ENCODE data around the gene NOXRED1. TPM values are rescaled to one million over a fixed set of nuclear protein-coding genes. Genes with fewer than 3 reads are reported as not detected.

Gene NOXRED1, protein sequence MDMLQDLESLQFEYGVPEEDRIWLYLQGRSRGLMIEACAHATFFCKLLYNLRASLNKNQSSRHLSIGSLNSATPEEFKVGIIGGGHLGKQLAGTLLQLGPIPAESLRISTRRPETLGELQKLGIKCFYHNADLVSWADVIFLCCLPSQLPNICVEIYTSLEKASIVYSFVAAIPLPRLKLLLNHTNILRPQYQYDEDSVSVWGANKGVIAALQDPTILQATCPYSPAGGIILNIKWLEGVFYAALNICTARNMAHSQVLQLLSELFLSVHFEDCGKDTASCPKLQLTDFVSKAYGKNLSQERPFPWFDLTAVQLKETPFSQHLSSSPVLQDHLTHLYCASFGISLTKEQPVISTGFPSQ
- 0.14 TPM for total RNA-seq
- long read RNA-seq: 0 reads

DNA sequence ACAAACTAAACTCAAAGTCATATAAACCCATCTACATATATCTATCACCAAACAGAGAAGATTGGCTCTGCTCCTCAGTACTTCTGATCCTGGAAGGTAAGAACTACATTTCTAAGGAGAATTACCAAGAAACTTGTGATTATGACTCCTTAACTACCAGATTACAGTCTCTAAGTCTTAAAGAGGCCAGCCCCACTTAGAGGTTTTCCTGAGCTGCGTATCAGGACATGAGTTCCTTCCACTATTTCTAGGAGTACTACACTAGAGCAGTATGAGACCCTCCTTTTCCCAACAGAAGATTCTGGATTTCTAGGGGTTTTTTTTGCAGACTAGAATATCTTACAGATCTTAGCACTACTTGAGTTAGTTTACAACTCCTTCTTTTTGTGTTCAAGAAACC, at the start of gene NOXRED1:
Gene NOXRED1 (minus strand): TSS at position 101 of the 400 bp plus-strand sequence. CDS start 634 bp downstream, outside the sequence.
- no peak for DNase-seq
- H3K4me3 ChIP-seq: no peak within 1 kb of the TSS
- peaks cover 76% of the 10 kb centered on the region for H3K36me3 ChIP-seq
- intact Hi-C loops (cut with micrococcal nuclease): no loop called here
- no peaks in the 10 kb centered on the region for H3K27me3 ChIP-seq (ENCODE audit: low read depth)
- no peak within 1 kb of the TSS for H3K27ac ChIP-seq (replicated peaks)
- H3K9me3 ChIP-seq (replicated peaks): peaks cover 28% of the 10 kb centered on the region
- H3K4me1 ChIP-seq: no peaks in the 10 kb centered on the region
- TF ChIP-seq, protein P1, sequence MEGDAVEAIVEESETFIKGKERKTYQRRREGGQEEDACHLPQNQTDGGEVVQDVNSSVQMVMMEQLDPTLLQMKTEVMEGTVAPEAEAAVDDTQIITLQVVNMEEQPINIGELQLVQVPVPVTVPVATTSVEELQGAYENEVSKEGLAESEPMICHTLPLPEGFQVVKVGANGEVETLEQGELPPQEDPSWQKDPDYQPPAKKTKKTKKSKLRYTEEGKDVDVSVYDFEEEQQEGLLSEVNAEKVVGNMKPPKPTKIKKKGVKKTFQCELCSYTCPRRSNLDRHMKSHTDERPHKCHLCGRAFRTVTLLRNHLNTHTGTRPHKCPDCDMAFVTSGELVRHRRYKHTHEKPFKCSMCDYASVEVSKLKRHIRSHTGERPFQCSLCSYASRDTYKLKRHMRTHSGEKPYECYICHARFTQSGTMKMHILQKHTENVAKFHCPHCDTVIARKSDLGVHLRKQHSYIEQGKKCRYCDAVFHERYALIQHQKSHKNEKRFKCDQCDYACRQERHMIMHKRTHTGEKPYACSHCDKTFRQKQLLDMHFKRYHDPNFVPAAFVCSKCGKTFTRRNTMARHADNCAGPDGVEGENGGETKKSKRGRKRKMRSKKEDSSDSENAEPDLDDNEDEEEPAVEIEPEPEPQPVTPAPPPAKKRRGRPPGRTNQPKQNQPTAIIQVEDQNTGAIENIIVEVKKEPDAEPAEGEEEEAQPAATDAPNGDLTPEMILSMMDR (IDR thresholded peaks at IDR 0.05; ENCODE audit: borderline replicate concordance): no peak

DNA sequence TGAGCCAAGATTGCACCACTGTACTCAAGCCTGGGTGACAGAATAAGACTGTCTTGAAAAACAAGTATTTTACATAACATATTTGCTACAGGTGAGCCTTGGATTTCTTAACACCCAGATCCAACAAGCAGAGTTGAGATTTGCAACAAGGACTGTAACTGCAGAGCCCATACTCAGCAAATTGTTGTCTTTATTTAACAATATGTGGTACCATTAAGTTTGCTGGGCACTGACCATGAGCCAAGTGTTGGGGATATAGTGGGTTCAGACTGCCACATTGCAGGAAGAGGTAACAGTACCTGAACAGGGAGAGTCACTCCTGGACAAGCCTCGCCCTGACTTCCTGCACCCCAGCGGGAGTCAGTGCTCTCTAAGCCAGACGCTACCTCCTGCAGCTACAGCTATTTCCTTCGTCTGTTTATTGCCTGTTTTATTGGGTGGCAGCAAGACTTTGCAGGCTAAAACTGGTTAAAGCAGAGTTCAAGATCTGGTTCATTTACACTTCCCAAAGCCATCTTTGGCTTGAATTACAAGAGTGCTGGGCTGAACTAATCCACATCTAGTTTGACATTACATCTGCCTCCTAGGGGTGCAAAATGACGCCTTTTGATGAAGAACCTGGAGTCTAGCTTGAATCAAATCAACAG, 47.0 kb upstream of the NOXRED1 start:
- no peak for DNase-seq
- Histone ChIP-seq H3K4me3 (no peak overlapping the region), H3K36me3 (peaks cover 45% of the 10 kb centered on the region), H3K9me3 (replicated peaks) (no peaks in the 10 kb centered on the region), H3K4me1 (no peaks in the 10 kb centered on the region), H3K27me3 (ENCODE audit: low read depth) (no peaks in the 10 kb centered on the region), H3K27ac (replicated peaks) (no peak overlapping the region)
- intact Hi-C loops (cut with micrococcal nuclease): no loop called here
- TF ChIP-seq, protein P1 (IDR thresholded peaks at IDR 0.05; ENCODE audit: borderline replicate concordance): no peak

DNA sequence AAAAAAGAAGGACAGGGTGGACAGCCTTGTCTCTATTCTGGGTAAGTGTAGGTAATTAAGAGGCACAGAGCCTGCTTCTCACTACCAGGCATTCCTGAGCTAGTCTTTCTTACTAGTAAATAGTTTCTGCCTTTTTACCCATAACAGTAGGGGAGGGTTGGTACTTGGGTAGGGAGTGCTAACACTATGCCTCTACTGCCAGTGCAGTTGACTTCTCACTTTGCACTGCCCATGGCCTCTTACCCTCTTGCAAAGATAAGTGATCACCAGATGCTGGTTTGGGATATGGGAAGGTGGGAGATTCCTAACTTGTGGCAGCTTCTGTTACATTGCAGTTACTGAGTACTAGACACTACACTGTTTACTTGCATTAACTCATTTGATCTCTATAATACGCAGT, 46.2 kb upstream of the NOXRED1 start:
- Histone ChIP-seq H3K4me3 (no peak overlapping the region), H3K27me3 (ENCODE audit: low read depth) (no peaks in the 10 kb centered on the region), H3K4me1 (no peaks in the 10 kb centered on the region), H3K36me3 (peaks cover 53% of the 10 kb centered on the region), H3K27ac (replicated peaks) (no peak overlapping the region), H3K9me3 (replicated peaks) (no peaks in the 10 kb centered on the region)
- intact Hi-C loops (cut with micrococcal nuclease): no loop called here
- DNase-seq: no peak
- TF ChIP-seq, protein P1 (IDR thresholded peaks at IDR 0.05; ENCODE audit: borderline replicate concordance): no peak

DNA sequence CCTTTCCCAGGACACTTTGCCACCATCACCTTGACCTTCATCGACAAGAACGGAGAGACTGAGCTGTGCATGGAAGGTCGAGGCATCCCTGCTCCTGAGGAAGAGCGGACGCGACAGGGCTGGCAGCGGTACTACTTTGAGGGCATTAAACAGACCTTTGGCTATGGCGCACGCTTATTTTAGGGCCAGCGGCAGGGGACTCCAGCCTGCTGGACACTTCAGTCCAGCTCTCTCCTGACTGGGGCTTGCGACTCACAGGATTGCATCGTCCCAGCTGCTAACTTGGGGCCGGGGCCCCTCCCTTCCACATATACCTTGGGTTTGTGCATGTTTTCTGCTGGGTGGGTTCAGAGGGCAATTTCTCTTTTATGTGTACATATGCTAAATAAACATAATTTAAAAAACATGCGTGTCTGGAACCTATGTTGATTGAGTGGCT, 45.8 kb upstream of the NOXRED1 start:
- intact Hi-C loops (cut with micrococcal nuclease): no loop called here
- Histone ChIP-seq H3K4me1 (no peaks in the 10 kb centered on the region), H3K27me3 (ENCODE audit: low read depth) (no peaks in the 10 kb centered on the region), H3K9me3 (replicated peaks) (no peaks in the 10 kb centered on the region), H3K4me3 (no peak overlapping the region), H3K36me3 (peaks cover 57% of the 10 kb centered on the region), H3K27ac (replicated peaks) (no peak overlapping the region)
- TF ChIP-seq, protein P1 (IDR thresholded peaks at IDR 0.05; ENCODE audit: borderline replicate concordance): no peak
- DNase-seq: no peak

DNA sequence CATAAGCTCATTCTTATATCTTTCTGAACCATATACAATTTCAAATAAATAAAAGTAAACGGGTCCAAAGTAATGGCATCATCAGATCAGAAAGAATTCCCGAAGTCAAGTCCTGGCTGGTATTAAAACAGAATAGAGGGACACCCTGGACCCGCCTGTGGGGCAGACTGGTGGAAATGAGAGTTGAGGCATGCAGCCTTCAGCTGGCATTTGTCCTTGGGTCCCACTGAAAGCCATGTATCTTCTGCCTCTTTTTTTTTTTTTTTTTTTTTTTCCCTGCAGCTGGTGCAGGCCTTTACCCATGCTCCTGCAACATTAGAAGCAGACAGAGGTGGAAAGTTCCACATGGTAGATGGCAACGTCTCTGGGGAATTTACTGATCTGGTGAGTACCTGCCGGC, 44.5 kb upstream of the NOXRED1 start:
- DNase-seq: no peak
- Histone ChIP-seq H3K36me3 (peaks cover 70% of the 10 kb centered on the region), H3K27ac (replicated peaks) (no peak overlapping the region), H3K9me3 (replicated peaks) (no peaks in the 10 kb centered on the region), H3K4me3 (no peak overlapping the region), H3K27me3 (ENCODE audit: low read depth) (no peaks in the 10 kb centered on the region), H3K4me1 (no peaks in the 10 kb centered on the region)
- TF ChIP-seq, protein P1 (IDR thresholded peaks at IDR 0.05; ENCODE audit: borderline replicate concordance): no peak
- intact Hi-C loops (cut with micrococcal nuclease): no loop called here

Data from left ventricle myocardium inferior (tissue), 1 donor.